Inflammatory macrophage treated with lipopolysaccharide for 1 hour (primary cell): ENCODE data around the gene CCDC172.
A peak's percentile ranks its signal among the peaks of the same experiment; 100 is the strongest.

Experiments
- DNase-seq, 2 donors: peaks; one replicate each; pipeline ENCODE4 v3.0.0-alpha.2; 2020 to 2022

Gene CCDC172, protein sequence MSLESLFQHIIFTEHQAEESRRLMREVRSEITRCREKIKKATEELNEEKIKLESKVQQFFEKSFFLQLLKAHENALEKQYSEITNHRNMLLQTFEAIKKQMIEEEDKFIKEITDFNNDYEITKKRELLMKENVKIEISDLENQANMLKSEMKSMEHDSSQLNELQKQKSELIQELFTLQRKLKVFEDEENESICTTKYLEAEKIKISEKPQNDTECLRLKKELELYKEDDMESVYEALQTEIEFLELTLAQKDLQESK

DNA sequence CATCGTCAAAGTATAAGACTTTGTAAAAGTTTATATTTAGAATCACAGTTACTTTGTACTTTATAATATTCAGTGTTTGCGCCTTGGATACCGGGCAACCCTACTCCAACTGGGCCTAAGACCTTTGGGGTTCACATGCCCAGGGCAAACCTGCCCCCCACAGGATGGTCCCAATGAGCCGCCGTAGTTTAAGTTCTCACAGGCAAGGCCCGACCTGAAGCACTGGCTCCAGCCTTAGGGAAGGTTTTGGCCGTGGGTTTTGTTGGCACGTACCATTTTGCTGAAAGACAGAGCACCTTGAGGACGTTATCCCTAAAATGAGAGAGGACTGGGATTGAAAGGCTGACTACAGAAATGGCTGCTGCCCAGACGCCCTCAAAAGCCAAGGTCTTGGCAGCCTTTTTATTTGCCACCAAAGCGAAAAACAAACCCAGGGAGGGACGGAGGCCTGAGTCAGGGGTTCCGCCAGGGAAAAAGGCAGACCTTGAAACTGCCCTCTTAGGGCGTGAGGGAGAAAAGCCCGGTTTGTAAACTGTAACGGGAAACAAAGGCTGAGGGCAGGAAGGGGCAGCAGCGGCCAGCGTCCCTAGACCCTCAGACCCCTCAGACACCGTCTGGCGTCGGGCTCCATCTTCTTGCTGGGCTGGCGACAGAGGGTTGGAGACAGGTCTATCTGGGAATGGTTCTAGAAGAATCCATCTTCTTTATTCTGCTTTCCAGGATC is at the start of gene CCDC172:
TSS of gene CCDC172 (plus strand) at position 222 of the 724 bp plus-strand sequence. CDS start 564 bp downstream, outside the sequence.
- no peak for DNase-seq

DNA sequence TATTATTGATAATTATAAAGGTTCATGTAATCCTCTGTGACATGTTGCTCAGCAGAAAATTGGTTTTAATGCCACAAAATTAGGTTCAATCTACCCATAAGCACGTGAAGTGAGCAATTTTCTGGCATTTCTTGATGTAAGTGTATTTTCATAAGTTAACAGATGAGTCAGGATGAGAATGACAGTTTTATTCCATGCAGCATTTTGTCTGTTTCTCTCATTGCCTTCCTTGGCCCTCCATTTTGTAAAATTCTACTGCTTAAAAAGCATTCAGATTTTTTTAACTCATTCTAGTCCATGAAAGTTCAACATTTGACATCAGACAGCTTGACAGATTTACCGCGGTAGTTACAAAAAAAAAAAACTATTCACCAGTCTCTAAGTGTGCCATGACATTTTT is 47.3 kb upstream of the CCDC172 start:
- no peak for DNase-seq

DNA sequence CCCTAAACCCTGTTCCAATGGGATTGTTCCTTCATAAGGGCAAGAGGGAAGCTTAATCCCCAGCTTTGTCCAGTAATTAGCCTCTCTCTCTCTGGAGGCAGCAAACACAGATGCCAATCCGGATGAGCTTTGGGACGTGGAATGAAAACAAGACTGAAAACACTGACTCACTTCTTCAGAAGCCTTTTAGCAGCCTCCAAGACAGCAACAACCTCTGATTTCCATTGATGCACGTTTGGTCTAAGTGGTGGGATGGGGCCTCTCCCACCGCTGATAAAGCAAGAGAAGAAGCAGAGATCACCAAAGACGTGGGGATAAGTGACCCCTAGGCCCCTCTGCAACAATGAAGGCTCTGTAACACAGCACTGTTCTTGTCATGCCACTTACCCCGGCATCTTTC is 45.4 kb upstream of the CCDC172 start:
- no peak for DNase-seq

DNA sequence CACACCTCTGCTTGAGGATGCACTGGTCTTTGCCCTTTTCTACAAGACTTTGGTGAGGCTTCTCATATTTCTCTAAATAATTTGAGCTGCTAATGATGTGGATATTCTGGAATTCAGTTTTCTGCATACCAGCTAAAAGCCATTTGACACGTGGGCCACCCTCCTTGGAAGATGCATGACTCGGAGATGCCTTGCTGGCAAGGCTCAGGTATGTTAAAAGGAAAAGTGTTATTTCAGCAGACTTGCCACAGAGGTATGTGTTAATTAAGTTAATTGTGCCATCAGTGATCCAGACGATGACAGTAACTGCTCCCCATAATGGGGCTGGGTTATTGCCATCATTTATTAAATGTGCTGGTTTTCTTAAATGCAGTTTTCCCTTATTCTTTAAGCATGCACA is 42.5 kb upstream of the CCDC172 start:
- DNase-seq = no peak

DNA sequence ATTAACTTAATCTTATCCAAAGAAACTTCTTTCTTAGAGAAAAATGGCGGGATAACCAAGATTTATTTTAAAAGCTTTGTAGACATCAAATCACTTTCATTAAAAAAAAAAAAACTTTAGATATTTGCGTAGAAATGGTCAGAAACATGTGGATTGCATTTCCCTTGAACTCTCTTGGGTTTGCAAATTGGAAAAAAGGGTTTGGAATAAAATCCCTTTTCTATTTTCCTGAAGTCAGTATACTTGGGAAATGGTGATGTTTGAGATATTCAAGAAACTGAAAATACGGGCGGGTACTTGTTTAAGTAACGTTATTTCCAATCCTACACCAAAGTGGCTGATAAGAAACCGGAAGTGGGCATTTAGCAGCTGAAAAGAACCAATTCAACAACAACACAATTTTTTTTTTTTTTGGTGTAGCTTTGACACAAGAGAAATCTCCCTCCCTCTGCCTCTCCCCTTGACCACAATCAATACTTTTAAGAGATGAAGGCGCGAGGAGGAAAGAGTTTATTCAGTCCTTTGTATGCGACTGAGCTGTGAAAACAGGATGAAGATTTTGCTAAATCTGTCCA is 37.5 kb upstream of the CCDC172 start:
- no peak for DNase-seq

DNA sequence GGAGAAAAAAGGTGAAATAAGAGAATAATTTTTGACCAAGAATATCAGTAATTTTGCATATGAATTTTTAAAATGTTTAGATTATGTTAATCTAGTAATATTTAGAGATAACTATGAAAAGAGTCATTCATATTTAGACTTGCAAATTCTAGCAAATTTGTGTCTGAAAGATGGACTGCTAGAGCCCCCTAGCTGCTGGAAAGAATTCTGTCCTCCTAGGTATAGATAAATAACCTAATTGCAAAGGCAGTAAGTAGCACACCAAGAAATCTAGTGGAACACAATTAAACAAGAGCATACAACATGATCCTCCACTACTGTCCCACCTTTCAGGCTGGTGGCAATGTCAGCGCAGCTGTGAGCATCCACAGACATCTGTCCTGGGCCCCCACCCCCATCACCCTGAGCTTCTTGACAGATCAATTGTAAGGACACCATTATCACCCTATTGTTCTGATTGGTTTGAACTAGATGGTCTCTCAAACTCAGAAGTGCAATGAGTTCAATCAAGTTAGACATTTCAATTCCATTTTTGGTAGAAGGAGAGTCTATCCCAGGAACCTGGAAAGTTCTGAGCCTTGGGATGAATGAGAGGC is 36.2 kb upstream of the CCDC172 start:
- peak; percentile 15 to 37 for DNase-seq

DNA sequence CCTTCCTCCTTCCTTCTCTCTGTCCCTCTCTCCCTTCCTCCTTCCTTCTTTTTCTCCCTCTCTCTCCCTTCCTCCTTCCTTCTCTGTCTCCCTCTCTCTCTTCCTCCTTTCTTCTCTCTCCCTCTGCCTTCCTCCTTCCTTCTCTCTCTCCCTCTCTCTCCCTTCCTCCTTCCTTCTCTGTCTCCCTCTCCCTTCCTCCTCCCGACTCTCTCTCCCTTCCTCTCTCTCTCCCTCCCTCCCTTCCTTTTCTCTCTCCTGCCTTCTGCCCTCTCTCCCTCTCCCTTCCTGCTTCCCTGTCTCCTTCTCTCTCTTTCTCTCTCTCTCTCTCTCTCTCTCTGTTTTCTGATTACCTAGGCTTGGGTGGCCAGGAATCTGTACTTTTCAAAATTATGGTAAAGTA is 34.6 kb upstream of the CCDC172 start:
- no peak for DNase-seq

DNA sequence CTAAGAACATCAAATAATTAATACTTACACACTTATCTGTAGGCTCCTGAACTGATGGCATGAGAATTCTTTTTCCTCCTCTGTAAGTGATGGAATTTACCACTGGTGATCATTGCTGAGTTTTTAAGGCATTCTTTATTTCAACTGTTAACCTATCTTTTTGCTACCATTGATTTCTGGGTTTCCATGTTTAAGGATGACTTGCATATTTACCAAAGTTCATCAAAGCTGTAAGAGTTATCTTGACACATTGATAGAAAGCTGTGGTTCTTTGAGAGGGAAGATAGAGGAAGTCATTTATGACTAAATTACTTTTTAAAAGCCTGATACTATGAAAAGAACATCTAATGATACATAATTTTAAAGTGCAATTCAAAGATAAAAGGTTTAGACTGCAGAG is 31.8 kb upstream of the CCDC172 start:
- DNase-seq = no peak

DNA sequence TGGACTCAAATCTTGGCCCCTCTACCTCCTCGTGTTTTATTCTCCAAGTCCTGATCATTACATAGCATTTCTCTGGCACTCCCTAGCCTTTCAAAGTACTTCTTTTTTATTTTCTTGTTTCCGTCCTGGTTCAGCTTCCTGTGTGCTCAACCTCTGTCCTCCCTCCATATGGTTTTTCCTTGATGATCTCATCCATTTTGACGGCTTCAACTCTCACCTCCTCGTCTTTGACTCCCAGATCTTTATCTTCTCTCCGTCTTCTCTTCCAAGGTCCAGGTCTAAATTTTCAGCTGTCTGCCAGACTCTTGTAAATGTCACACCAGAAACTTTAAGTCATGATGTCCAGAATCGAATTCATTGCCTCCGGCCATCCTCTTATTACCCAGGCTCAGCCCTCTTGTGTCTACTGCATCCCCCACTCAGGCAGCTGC is 27.9 kb upstream of the CCDC172 start:
- no peak for DNase-seq

DNA sequence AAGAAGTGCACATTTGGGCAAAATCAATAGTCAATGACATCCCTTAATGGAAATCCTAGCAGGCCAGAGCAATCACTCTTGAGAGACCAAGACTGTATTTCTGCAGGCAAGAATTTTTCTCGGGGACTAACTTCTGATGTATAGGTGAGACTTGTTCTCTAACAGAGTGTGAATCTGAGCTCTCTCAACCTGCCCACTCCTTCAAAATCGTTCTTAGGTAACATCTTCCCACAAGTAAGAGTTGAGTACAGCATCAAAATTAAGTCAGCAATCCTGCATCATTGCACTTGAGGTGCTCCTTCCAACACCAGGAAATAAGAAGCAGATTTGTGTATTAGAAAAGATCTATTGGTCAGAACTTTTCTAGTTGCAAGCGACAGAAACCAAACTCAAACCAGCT is 25.7 kb upstream of the CCDC172 start:
- DNase-seq = no peak

DNA sequence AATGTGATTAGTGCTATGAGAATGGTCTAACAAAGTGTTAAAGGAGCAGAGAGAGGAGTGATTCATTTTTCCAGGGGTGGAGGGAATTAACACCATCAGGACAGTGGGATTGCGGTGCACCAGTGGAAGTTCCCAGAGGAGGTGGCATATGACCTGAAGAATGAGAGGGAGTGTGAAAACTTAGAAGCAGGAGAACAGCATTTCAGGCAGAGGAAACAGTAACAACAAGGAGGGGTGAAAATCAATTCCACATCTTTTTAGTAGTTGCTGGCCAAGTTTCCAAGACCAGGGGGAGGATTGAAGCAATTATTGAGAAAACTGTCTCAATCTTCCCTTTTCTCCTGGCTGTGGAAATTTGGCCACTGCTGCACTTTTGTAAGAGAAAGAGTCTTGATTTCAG is 23.7 kb upstream of the CCDC172 start:
- DNase-seq = no peak

DNA sequence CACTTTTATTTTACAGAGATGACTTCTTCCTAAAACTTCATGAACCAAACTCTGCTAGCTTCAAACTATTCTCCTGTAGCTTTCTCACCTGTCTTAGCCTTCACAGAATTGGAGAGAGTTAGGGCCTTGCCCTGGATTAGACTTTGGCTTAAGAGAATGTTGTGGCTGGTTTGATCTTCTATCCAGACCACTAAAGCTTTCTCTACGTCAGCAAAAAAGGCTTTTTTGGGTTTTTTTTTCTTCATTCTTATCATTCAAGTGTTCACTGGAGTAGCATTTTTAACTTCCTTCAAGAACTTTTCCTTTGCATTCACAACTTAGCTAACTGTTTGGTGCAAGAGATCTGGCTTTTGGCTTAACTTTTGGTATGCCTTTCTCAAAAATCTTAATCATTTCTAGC is 19.3 kb upstream of the CCDC172 start:
- DNase-seq = no peak

DNA sequence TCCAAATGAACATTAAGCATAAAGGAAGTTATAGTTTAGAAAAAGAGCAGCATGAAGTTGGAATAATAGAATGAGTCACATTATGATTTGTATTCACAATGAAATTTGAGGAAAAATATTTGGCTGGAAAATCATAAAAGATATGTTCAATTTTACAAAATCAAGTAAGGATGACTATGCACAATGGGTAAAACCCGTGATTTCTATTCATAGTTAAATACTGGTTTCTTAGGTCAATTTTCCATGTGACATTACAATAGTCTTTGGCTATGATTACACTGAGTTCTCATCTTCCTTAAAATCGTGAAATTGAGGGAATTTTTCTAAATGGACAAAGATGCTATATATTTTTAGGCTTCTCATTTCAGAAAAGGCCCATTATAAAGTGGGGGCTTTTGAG is 17.4 kb upstream of the CCDC172 start:
- DNase-seq = no peak

DNA sequence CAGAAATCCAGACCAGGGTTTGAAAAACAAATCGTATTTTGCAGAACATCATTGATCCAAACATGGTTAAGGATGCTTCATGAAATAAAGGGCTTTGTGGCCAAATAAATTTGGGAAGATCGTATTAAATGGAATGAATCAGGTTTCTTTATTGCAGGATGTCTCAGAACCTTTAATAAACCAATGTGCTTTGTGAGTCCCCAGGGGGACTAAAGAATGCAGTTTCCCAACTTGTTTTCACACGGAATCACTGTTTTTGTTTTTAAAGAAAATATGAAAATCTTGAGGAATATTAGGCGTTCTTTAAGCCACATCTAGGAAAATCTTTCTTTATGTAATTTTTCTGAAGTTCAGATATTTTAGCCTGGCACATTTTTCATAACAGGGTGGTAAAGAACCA is 16.8 kb upstream of the CCDC172 start:
- DNase-seq = no peak

DNA sequence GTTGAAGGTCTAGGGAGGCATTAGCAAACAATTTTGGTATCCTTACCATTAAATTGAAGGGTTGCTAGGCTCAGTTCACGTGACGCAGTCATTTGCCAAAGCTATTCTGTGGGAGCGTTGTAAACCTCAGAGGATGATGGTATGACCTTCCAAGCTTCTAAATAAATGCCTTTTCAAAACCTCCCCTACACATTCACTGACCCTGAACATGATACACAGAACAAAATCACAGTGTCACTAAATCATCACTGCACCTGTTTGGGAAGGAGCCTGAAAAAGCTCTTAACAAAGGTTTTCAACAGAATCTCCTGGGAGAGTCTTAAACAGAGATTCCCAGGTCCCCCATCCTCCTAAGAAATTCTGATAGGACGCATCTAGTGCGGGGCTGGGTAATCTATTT is 13.2 kb upstream of the CCDC172 start:
- no peak for DNase-seq

DNA sequence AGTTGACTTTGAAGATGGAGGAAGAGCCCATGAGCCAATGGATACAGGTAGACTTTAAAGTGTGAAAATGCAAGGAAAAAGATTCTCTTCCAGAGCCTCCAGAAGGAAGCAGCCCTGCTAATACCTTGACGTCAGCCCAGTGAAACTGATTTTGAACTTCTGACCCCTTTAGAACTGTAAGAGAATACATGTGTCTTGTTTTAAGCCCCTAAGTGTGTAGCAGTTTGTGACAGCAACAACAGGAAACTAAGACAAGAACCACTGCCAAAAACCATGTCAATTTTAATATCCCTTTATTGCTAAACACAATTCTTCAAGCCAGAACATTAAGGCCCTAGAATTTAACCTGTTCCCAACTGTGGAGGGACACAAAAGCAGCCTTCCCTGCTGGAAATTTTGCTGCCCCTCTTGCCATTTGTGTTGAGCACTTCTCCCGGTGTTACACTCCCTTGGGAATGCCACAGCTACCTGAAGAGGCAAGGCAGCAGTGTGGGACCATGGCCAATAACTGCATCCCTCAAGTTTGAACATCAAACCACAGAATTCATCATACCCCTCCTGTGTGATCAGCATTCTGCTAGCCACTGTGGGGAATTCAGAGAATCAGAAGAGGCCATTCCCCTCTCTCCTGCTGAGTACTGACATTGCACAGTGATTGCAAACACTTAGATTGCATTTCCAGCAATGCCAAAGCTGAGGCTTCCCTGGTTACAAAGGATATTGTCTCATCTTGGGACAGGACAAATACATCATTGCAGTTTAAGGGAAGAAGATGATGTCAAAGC is 12.3 kb upstream of the CCDC172 start:
- DNase-seq = no peak

DNA sequence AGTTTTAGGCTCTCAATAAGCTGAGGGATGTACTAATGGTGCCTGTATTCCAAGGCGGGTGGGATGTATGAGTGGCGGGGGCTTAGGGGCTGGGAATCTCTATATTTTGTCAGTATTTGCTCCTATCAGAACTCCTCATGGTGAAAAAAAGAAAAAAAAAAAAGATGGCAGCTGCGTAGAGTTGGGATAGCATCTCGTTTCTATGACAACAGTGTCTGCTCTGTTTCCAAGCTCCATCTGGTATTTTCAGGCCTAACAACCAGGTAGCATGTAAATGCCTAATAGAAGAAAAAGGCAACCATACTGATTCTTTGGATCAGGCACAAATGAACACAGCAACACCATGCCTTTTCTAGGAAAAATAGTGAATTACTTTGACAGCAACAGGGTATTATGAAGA is 11.7 kb upstream of the CCDC172 start:
- DNase-seq = no peak

DNA sequence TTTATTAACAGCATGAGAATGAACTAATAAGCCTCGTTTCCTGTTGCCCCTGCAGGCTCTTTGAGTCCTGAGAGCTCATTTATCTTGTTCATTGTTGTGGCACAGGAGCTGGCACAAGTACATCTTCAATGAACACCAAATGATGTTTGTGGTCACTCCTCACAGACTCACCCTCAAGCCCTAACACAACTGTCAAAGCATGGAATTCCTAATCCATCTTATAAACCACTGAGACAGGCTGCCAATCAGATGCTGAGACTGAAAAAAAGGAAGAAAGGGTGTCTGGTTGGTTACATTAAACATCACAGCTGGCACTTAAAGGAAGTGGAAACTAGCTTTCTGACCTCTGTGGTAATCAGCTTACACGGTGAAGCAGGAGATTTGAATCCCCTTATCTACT is 7.7 kb upstream of the CCDC172 start:
- no peak for DNase-seq

DNA sequence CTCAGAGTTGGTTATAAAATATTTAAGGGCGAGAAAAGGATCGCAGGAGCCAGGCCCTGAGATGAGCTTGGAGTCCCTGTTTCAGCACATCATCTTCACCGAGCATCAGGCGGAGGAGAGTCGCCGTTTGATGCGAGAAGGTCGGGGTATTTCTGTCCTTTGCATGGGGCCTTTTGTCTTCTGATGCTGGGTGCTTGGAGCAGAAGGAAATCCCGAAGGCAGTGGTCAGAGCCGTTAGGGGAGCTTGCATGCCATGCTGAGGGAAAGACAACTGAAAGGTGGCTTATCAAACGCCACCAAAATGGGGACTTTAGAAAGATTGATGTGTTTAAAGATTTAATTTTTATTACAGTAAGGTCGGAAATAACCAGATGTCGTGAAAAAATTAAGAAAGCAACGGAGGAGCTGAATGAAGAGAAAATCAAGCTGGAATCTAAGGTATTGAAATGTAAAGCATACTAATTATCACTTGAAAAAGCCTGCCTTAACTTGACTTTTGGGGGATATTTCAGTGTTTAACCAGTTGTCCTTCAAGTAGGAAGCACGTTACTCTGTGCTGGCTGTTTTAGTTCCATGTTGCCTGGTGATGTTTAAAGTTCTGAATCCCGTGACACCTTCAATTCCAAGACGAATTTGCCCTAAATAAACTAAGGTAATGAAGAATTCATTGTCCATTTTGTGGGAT is 845 bp downstream of the CCDC172 start:
- DNase-seq = no peak

DNA sequence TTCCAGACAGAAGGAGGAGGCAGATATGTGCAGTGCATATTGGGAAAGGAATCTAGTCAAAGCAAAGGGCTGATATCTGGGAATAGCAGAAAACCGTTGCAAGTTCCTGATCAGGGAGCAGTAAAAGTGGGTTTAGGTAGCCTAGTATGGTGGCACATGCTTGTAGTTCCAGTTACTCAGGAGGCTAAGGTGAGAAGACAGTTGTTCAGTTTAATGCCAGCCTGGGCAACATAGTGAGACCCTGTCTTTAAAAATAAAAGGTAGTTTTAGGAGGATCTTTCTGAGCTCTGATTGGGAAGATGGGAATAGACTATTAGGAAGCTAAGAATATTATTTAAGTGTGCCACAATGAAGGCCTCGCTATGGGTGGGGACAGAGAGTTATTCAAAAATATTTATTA is 1.7 kb downstream of the CCDC172 start:
- DNase-seq = no peak

DNA sequence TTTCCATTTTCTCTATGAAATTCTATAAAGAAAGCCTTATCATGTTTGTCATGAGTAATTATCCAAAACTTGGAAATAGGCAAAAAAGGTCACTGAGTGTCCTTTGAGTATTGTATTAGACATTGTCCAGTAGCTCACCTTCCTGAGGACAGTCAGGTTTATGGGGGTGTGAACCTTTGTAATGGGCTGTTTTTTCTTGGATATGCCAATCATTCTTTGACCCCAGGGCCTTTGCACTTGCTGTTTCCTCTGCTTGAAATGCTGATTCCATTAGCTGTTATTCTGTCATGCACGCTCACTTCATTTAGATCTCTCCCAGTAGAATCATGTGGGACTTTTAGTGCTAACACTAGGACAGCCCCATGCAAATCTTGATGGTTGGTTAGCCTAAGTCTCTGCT is 4.9 kb downstream of the CCDC172 start:
- DNase-seq = no peak

DNA sequence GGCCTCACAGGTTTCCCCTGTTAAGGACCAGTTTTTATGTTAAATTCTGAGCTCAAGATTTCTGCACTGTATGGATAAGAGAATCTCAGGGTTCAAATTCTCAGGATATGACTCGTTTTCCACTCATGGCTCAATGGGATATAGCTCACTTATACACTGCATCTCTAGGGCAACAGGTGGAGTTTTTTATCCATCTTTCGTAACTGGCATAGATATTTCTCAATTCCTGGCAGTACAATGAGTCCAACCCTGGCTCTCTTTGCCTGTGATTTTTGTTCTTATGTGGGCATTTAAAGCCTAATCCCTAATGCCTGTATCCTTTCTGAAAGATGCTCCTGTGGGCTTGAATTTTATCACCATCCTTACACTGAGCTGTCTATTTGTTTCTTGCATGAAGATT is 7.6 kb downstream of the CCDC172 start:
- DNase-seq = no peak

DNA sequence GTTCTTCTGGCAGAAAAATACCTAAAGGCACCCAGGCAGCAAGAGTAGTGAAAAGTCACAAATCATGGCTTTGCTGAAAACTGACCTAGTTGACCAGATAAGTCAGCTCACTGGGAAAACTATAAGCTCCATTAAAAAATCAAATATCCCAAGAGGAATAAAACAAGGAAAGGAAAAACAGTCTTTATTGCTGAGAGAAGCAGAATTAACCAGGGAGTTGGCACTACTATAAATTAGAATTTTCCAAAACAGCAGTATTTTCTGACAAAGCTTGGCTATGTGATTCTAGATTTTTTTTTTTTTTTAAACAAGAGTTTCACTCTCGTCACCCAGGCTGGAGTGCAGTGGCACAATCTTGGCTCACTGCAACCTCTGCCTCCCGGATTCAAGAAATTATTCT is 12.6 kb downstream of the CCDC172 start:
- DNase-seq = no peak
